ENCODE results near the gene TSPAN18. TPM values are rescaled to one million over a fixed set of nuclear protein-coding genes. Genes with fewer than 3 reads are reported as not detected.

The TSPAN18 gene
- total and polyA plus RNA-seq, 11 donors, result 40.0 to 151 (median 74.9) TPM

DNA sequence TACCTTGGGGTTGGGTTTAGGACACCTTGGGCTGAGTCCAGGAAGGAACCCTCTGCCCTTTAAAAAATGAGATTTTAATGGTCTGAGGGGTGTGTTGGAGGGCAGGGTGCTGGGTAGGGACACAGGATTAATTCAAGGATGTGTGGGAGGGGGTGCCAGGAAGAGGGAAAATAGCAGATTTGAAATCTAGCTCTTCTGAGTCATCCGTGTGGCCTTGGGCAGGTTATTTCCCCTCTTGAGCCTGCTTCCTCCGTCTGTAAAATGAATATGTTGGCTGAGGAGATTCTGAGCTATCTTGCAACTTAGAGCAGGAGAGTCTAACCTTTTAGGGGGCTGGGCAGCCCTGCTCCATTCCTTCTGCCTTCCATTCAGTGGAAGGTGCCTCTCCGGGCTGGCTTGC is 3.0 kb downstream of the TSPAN18 start:
- WGBS, 4 donors, result 24 to 73% (median 55%) methylated on average over 2 to 3 of the region's 3 CpGs
- intact Hi-C loops (cut with DNase I), result loop anchor here (2.0 to 10.0 kb wide), 19 partner anchors 33 to 375 kb away; partner anchors contain the start of gene CD82 (in 4 of the 10)
- ATAC-seq, result peak in 1 of 4 donors; percentile 10
- TF ChIP-seq, protein P1, sequence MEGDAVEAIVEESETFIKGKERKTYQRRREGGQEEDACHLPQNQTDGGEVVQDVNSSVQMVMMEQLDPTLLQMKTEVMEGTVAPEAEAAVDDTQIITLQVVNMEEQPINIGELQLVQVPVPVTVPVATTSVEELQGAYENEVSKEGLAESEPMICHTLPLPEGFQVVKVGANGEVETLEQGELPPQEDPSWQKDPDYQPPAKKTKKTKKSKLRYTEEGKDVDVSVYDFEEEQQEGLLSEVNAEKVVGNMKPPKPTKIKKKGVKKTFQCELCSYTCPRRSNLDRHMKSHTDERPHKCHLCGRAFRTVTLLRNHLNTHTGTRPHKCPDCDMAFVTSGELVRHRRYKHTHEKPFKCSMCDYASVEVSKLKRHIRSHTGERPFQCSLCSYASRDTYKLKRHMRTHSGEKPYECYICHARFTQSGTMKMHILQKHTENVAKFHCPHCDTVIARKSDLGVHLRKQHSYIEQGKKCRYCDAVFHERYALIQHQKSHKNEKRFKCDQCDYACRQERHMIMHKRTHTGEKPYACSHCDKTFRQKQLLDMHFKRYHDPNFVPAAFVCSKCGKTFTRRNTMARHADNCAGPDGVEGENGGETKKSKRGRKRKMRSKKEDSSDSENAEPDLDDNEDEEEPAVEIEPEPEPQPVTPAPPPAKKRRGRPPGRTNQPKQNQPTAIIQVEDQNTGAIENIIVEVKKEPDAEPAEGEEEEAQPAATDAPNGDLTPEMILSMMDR (IDR thresholded peaks at IDR 0.05), result no peak
- no peak for TF ChIP-seq POLR2A (IDR thresholded peaks at IDR 0.05)
- no peak for DNase-seq
- Histone ChIP-seq H3K27ac (peak overlapping the region; percentile 29 to 96 (median 88)), H3K9me3 (no peaks in the 10 kb centered on the region), H3K4me3 (peak overlapping the region in 4 of 12 donors; percentile 10 to 98 (median 53)), H3K27me3 (peaks cover 0 to 26% (median 0%) of the 10 kb centered on the region in 9 donors), H3K36me3 (no peaks in the 10 kb centered on the region), H3K4me1 (peaks cover 0 to 91% (median 62%) of the 10 kb centered on the region in 12 donors)

DNA sequence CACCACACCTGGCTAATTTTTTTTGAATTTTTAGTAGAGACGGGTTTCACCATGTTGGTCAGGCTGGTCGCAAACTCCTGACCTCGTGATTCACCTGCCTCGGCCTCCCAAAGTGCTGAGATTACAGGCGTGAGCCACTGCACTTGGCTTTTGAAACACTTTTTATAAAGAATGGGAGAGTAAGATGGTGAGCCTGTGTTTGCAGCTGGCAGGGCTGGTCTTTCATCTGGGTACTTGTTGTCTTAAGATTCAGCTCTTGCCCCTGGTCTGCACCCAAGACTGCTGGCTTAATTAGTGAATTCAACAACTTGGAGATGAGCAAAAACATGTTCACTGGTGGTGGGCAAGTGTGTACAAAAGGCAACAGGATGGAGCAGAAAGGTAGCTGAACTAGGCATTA is 4.0 kb downstream of the TSPAN18 start:
- peaks cover 0 to 90% (median 66%) of the 10 kb centered on the region in 12 donors for H3K4me1 ChIP-seq
- no peak for ATAC-seq
- intact Hi-C loops (cut with DNase I), result loop anchor here in 2 of 10 donors (5.0 to 10.0 kb wide), 2 partner anchors 42 to 166 kb away; partner anchors contain the start of gene CD82 (in 1 of the 2)
- no peak for DNase-seq
- peaks cover 0 to 26% (median 0%) of the 10 kb centered on the region in 9 donors for H3K27me3 ChIP-seq
- peak overlapping the region in 9 of 12 donors; percentile 12 to 96 (median 87) for H3K27ac ChIP-seq
- no peak overlapping the region for H3K4me3 ChIP-seq
- 81 to 87% (median 85%) methylated on average over 5 of the region's 5 CpGs for WGBS, 4 donors
- H3K9me3 ChIP-seq, result no peaks in the 10 kb centered on the region
- no peak for TF ChIP-seq POLR2A (IDR thresholded peaks at IDR 0.05)
- TF ChIP-seq, protein P1 (IDR thresholded peaks at IDR 0.05), result no peak
- H3K36me3 ChIP-seq, result peaks cover 0 to under 1% (median 0%) of the 10 kb centered on the region in 9 donors

DNA sequence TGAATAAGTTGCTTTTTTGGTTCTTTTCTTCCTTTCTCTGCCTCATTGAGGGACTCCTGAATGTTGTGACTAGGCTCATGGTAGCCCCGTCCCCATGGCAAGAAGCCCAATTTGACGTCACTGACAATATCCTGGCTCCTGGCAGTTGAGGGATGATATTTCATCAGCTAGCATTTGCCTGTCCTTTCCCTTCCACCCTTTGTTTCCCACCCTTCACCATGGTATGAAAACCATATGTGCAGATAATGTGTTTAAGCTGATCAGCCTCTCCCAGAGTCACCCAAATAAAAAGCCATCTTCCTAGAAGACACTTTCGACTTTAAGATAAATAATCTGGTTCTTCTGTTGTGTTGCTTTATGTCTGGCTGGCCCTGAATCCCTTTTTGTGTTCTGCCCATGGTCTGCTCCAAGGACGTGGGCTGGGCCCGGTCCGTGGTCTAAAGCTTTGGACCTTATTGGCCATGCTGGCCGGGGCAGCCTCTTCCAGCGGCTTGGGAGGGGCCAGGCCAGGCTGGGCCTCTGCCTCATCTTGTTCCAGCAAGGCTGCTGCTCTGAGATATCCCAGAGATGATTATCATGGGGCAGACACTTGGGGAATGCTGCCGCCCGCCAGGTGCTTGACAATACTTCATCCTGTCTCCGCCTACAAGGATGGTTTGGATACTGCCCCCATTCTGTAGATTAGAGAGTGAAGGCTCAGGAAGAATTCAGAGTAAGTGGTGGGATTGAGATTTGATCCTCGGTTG is 5.1 kb downstream of the TSPAN18 start:
- DNase-seq (no peak), ATAC-seq (no peak)
- H3K27me3 ChIP-seq, result peaks cover 0 to 18% (median 0%) of the 10 kb centered on the region in 9 donors
- peak overlapping the region in 10 of 12 donors; percentile 19 to 96 (median 58) for H3K27ac ChIP-seq
- TF ChIP-seq, protein P1 (IDR thresholded peaks at IDR 0.05), result no peak
- no peak for TF ChIP-seq POLR2A (IDR thresholded peaks at IDR 0.05)
- peaks cover 0 to 7% (median 0%) of the 10 kb centered on the region in 9 donors for H3K36me3 ChIP-seq
- no peak overlapping the region for H3K4me3 ChIP-seq
- H3K4me1 ChIP-seq, result peaks cover 0 to 81% (median 61%) of the 10 kb centered on the region in 12 donors
- WGBS, 4 donors, result 45 to 61% (median 52%) methylated on average over 11 to 12 of the region's 12 CpGs
- H3K9me3 ChIP-seq, result no peaks in the 10 kb centered on the region
- intact Hi-C loops (cut with DNase I), result loop anchor here in 2 of 10 donors (5.0 to 10.0 kb wide), 2 partner anchors 40 to 167 kb away; partner anchors contain the start of gene CD82 (in 1 of the 2)

DNA sequence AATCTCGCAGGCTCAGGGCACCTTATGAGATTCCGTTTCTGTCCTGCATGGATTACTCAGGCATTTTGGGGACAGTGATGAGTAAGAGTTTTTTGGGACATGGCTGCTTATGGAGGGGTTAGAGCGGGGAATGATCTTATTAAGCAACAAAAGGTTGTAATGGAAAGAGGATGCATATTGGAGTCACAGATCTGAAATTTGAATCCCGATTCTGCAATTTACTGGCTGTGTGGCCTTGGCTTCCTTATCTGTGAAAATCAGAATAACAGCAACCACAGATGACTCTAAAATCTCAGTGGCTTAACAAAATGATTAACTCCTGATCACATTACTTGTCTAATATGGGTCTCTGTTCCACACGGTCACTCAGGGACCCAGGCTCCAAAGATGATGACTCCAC is 5.8 kb downstream of the TSPAN18 start:
- ATAC-seq (no peak), DNase-seq (no peak)
- Histone ChIP-seq H3K36me3 (peaks cover 0 to 8% (median 0%) of the 10 kb centered on the region in 9 donors), H3K4me1 (peaks cover 0 to 85% (median 60%) of the 10 kb centered on the region in 12 donors), H3K9me3 (no peaks in the 10 kb centered on the region), H3K4me3 (no peak overlapping the region), H3K27ac (peak overlapping the region in 7 of 12 donors; percentile 45 to 96 (median 59)), H3K27me3 (peaks cover 0 to 12% (median 0%) of the 10 kb centered on the region in 9 donors)
- TF ChIP-seq POLR2A (IDR thresholded peaks at IDR 0.05), result no peak
- TF ChIP-seq, protein P1 (IDR thresholded peaks at IDR 0.05), result no peak
- 86 to 90% (median 88%) methylated on average over 5 of the region's 5 CpGs for WGBS, 4 donors
- intact Hi-C loops (cut with DNase I), result loop anchor here in 2 of 10 donors (5.0 to 10.0 kb wide), 2 partner anchors 40 to 168 kb away; partner anchors contain the start of gene CD82 (in 1 of the 2)
